ENCODE data around the gene PTPN3. TPM values are rescaled to one million over a fixed set of nuclear protein-coding genes. Genes with fewer than 3 reads are reported as not detected.
A peak's percentile ranks its signal among the peaks of the same experiment; 100 is the strongest.
"Not testable (repeated sequence)": the region's sequence is repeated elsewhere in the genome, so short reads cannot be mapped to it uniquely, and the experiment has no call there.

PTPN3 gene
- 10 to 100 TPM; 42.9 to 58.5 (median 49.1) TPM for polyA plus RNA-seq (ENCODE audit: insufficient read length in 4 of 4)

GRCh38 chr9:109498195-109499092, at the start of gene PTPN3:
Gene PTPN3, minus strand, starts transcription at chr9:109498307. Its CDS starts 34,873 bp downstream, at chr9:109463434.
- DNase-seq (ENCODE audit: low read depth in 4 of 4, low spot score in 3 of 4): no peak

- DNase-seq (ENCODE audit: low read depth in 4 of 4, low spot score in 3 of 4): not testable (repeated sequence)
Measured at GRCh38 chr9:109544954-109545353, 46.8 kb upstream of the PTPN3 start.

GRCh38 chr9:109542922-109543321, 44.8 kb upstream of the PTPN3 start:
- no peak for DNase-seq (ENCODE audit: low read depth in 4 of 4, low spot score in 3 of 4)

GRCh38 chr9:109538346-109538745, 40.2 kb upstream of the PTPN3 start:
- DNase-seq (ENCODE audit: low read depth in 4 of 4, low spot score in 3 of 4): no peak

GRCh38 chr9:109537288-109537687, 39.2 kb upstream of the PTPN3 start:
- no peak for DNase-seq (ENCODE audit: low read depth in 4 of 4, low spot score in 3 of 4)

GRCh38 chr9:109536859-109537258, 38.8 kb upstream of the PTPN3 start:
- no peak for DNase-seq (ENCODE audit: low read depth in 4 of 4, low spot score in 3 of 4)

GRCh38 chr9:109535365-109535764, 37.3 kb upstream of the PTPN3 start:
- DNase-seq (ENCODE audit: low read depth in 4 of 4, low spot score in 3 of 4): no peak

- DNase-seq (ENCODE audit: low read depth in 4 of 4, low spot score in 3 of 4): no peak
Measured at GRCh38 chr9:109534151-109534550, 36.0 kb upstream of the PTPN3 start.

GRCh38 chr9:109532652-109533051, 34.5 kb upstream of the PTPN3 start:
- not testable (repeated sequence) for DNase-seq (ENCODE audit: low read depth in 4 of 4, low spot score in 3 of 4)

- DNase-seq (ENCODE audit: low read depth in 4 of 4, low spot score in 3 of 4): no peak
Measured at GRCh38 chr9:109522106-109522505, 24.0 kb upstream of the PTPN3 start.

GRCh38 chr9:109520475-109521132, 22.5 kb upstream of the PTPN3 start:
- peak in 2 of 4 donors; percentile 67 to 71 for DNase-seq (ENCODE audit: low read depth in 4 of 4, low spot score in 3 of 4)

GRCh38 chr9:109519366-109519765, 21.3 kb upstream of the PTPN3 start:
- DNase-seq (ENCODE audit: low read depth in 4 of 4, low spot score in 3 of 4): no peak

GRCh38 chr9:109518621-109519335, 20.7 kb upstream of the PTPN3 start:
- no peak for DNase-seq (ENCODE audit: low read depth in 4 of 4, low spot score in 3 of 4)

GRCh38 chr9:109517901-109518377, 19.8 kb upstream of the PTPN3 start:
- DNase-seq (ENCODE audit: low read depth in 4 of 4, low spot score in 3 of 4): no peak

- DNase-seq (ENCODE audit: low read depth in 4 of 4, low spot score in 3 of 4): no peak
Measured at GRCh38 chr9:109513871-109514270, 15.8 kb upstream of the PTPN3 start.

- DNase-seq (ENCODE audit: low read depth in 4 of 4, low spot score in 3 of 4): no peak
Measured at GRCh38 chr9:109512170-109512756, 14.2 kb upstream of the PTPN3 start.

- DNase-seq (ENCODE audit: low read depth in 4 of 4, low spot score in 3 of 4): no peak
Measured at GRCh38 chr9:109510506-109510905, 12.4 kb upstream of the PTPN3 start.

- DNase-seq (ENCODE audit: low read depth in 4 of 4, low spot score in 3 of 4): not testable (repeated sequence)
Measured at GRCh38 chr9:109510042-109510441, 11.9 kb upstream of the PTPN3 start.

- DNase-seq (ENCODE audit: low read depth in 4 of 4, low spot score in 3 of 4): no peak
Measured at GRCh38 chr9:109509611-109510010, 11.5 kb upstream of the PTPN3 start.

- no peak for DNase-seq (ENCODE audit: low read depth in 4 of 4, low spot score in 3 of 4)
Measured at GRCh38 chr9:109507421-109507838, 9.3 kb upstream of the PTPN3 start.

Data from right renal pelvis (tissue), 4 donors.